ENCODE data around the gene LACRT. TPM values are rescaled to one million over a fixed set of nuclear protein-coding genes. Genes with fewer than 3 reads are reported as not detected.

LACRT gene
- total and polyA plus RNA-seq, 2 of the 8 experiments (the other 6 are each of a cell fraction or from before 2014, with no cell fraction given), result not detected

GRCh38 chr12:54593135-54593534, 41.6 kb downstream of the LACRT start:
- Histone ChIP-seq H3K79me2 (ENCODE audit: control insufficient read depth in 1 of 2, insufficient read depth in 2 of 2, low read length in 2 of 2) (no peaks in the 10 kb centered on the region), H3K27me3 (replicated peaks in 1 of 4; ENCODE audit: control insufficient read depth in 3 of 4, extremely low read depth in 1 of 4, insufficient read depth in 3 of 4, low read length in 3 of 4) (peaks cover 2 to 45% (median 36%) of the 10 kb centered on the region in 4 experiments), H2AFZ (ENCODE audit: low read length) (no peak overlapping the region), H2BK120ac (replicated peaks; ENCODE audit: low read depth, low read length) (no peak overlapping the region), H3K4me1 (replicated peaks in 1 of 4; ENCODE audit: control insufficient read depth in 3 of 4, insufficient read depth in 4 of 4, low read length in 3 of 4) (peaks cover 0 to 16% (median 6%) of the 10 kb centered on the region in 4 experiments; a peak in 5 of 7 replicates), H2AK5ac (ENCODE audit: low read depth, low read length) (no peak overlapping the region), H4K91ac (replicated peaks; ENCODE audit: insufficient read length, low read length) (no peak overlapping the region), H4K5ac (ENCODE audit: insufficient read length, low read depth, low read length) (no peak overlapping the region), H2BK20ac (ENCODE audit: low read length) (no peak overlapping the region), H3K27ac (ENCODE audit: low read depth, low read length) (no peak overlapping the region), H3K18ac (ENCODE audit: extremely low read depth, low read length) (no peak overlapping the region), H3K4me2 (ENCODE audit: insufficient read depth in 1 of 2, low read depth in 2 of 2, low read length in 2 of 2) (no peak overlapping the region), H3K56ac (replicated peaks; ENCODE audit: insufficient read length, low read depth, low read length) (no peak overlapping the region), H3K9me3 (ENCODE audit: insufficient read depth in 2 of 2, low read depth in 1 of 2, low read length in 1 of 2) (no peaks in the 10 kb centered on the region), H4K8ac (ENCODE audit: extremely low read depth, insufficient read depth, low read length) (no peak overlapping the region), H2BK12ac (ENCODE audit: low read depth, low read length) (no peak overlapping the region), H3K36me3 (ENCODE audit: control insufficient read depth in 2 of 4, insufficient read depth in 4 of 4, low read length in 3 of 4) (no peaks in the 10 kb centered on the region), H3K23me2 (ENCODE audit: low read depth, low read length) (peaks cover 4% of the 10 kb centered on the region; the same call in 1 of the 2 replicates), H3K14ac (ENCODE audit: insufficient read length) (no peak overlapping the region), H2BK5ac (ENCODE audit: low read depth, low read length) (no peak overlapping the region), H4K20me1 (replicated peaks in 1 of 2; ENCODE audit: control insufficient read depth in 1 of 2, insufficient read depth in 2 of 2, low read length in 2 of 2) (no peaks in the 10 kb centered on the region), H2BK15ac (ENCODE audit: low read length) (peak overlapping the region; percentile 88; the same call in 1 of the 2 replicates), H3K4me3 (ENCODE audit: extremely low read depth in 1 of 4, insufficient read depth in 2 of 4, low read depth in 3 of 4, low read length in 4 of 4) (no peak overlapping the region), H3K79me1 (ENCODE audit: low read depth, low read length) (no peaks in the 10 kb centered on the region; the same call in 1 of the 2 replicates), H3K4ac (replicated peaks; ENCODE audit: insufficient read length, low read depth, low read length) (no peak overlapping the region), H3K9ac (replicated peaks in 1 of 4; ENCODE audit: extremely low read depth in 1 of 4, low read depth in 3 of 4, low read length in 3 of 4) (no peak overlapping the region), H3K23ac (ENCODE audit: insufficient read length) (no peak overlapping the region)
- FAIRE-seq (no peak), DNase-seq (ENCODE audit: low read depth in 1 of 2, low spot score in 2 of 2) (no peak)
- ChIA-PET CTCF (ENCODE audit: partially characterized antibody) (interaction anchor here (0.8 to 8.2 kb wide), 15 partner anchors 10 to 479 kb away, joined by 3 to 99 read pairs (median 6); no protein-coding TSS in a partner anchor), POLR2A (ENCODE audit: partially characterized antibody) (interaction anchor here (0.7 to 1.5 kb wide), 2 partner anchors 29 to 1037 kb away, joined by 3 to 4 read pairs; no protein-coding TSS in a partner anchor)
- TF ChIP-seq CEBPB (IDR thresholded peaks at IDR 0.05; ENCODE audit: low read depth, low read length) (no peak), RBBP5 (IDR thresholded peaks at IDR 0.05; ENCODE audit: borderline replicate concordance, low read depth, low read length) (no peak)
- 84% methylated on average over 4 of the region's 4 CpGs; no CpG with 5 or more reads in 1 of the 2 experiments for WGBS, 2 experiments (ENCODE audit: extremely low coverage in 1 of 2, insufficient coverage in 1 of 2, insufficient read length in 1 of 2, insufficient replicate concordance in 2 of 2, low coverage in 1 of 2, low lambda C conversion rate in 2 of 2, missing lambda C conversion rate in 1 of 2)

All from H1 (cell line).